Daoy (cell line): Measurements from ENCODE around the gene NFYC. TPM values are rescaled to one million over a fixed set of nuclear protein-coding genes. Genes with fewer than 3 reads are reported as not detected.

Source experiments
- total RNA-seq: library from RNA; depleted of rRNA; stranded (reverse); fragments of >200 nt; shearing (Covaris generic); gene quantifications from 2 replicates; pipeline ENCODE4 v1.2.3, GENCODE V29; 2014; rRNA removed

Gene NFYC
- total RNA-seq, 1 experiment from 2014 or later, result 24.2 TPM

Other genes starting within 250 kb of the NFYC start
- 4.8 and 8.5 TPM in 2 replicates for gene ZFP69B, start 241.2 kb upstream of the NFYC start, total RNA-seq
- 5.3 and 9.3 TPM in 2 replicates for gene ZFP69, start 214.4 kb upstream of the NFYC start, total RNA-seq
- gene EXO5, start 182.9 kb upstream of the NFYC start, total RNA-seq, result 2.1 and 8.3 TPM in 2 replicates
- 8.6 and 8.7 TPM in 2 replicates for gene ZNF684, start 160.1 kb upstream of the NFYC start, total RNA-seq
- 0.74 and 0.97 TPM in 2 replicates for gene RIMS3, start 26.0 kb upstream of the NFYC start, total RNA-seq
- gene KCNQ4, start 92.1 kb downstream of the NFYC start, total RNA-seq, result 0.17 TPM in 1 of 2 replicates, not detected in the other
- gene CITED4, start 170.7 kb downstream of the NFYC start, total RNA-seq, result 5.8 and 18.7 TPM in 2 replicates